MM.1S (cell line): ENCODE results near the gene TNFRSF4.

Source experiments
- CTCF ChIP-seq: fragments of 300-600 bp; sonication (generic); IDR thresholded peaks from 2 replicates; pipeline ENCODE4 v1.5.1; 2016; ENCODE audit warnings: antibody characterized with exemption, low read length, mixed read lengths
- EZH2 ChIP-seq: fragments of 300-600 bp; sonication (generic); optimal IDR thresholded peaks from 2 replicates; pipeline ENCODE3; 2017; ENCODE audit warnings: low read depth, mild to moderate bottlenecking, antibody characterized with exemption, low read length, mixed read lengths
- EZH2phosphoT487 ChIP-seq: fragments of 300-600 bp; sonication (generic); IDR thresholded peaks from 2 replicates; pipeline ENCODE4 v1.6.1; 2018; ENCODE audit warnings: antibody characterized with exemption, low read length

GRCh38 chr1:1173793-1174415 is 40.0 kb downstream of the TNFRSF4 start, which contains the start of gene TTLL10:
- TF ChIP-seq EZH2 (no peak), CTCF (no peak), EZH2phosphoT487 (no peak)
